ENCODE measurements around the gene ERAL1.

Gene ERAL1

DNA sequence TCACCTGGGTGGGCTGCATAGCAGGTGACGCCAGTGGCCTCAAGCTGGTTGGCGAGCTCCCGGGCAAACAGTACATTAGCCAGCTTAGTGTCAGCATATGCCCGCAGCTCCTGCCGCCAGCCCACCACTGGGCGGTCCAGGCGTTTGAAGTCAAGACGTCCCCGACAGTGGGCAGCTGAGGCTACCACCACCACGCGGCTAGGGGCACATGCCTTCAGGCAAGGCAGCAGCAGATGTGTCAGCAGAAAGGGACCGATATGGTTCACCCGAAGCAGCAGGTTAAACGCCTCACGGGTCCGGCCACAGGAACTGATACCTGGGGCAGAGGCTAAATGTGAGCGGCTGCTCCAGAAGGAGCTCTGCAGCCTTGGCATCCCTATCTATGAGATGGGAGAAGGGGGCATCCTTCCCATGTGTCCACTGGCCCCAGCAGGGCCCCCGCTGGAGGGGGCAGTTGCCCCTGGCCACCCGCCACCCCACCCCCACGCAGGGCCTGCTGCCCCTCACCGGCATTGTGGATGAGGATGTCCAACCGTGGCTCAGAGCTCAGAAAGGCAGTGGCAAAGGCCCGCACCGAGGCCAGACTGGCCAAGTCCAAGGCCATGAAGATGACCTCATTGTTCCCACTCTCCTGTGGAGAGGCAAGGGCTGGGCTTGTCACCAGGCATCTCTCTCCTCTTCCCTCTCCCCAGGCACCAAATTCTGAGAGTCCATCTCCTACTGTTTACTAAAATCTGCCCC is 46.3 kb downstream of the ERAL1 start:
- TF ChIP-seq, protein P1, sequence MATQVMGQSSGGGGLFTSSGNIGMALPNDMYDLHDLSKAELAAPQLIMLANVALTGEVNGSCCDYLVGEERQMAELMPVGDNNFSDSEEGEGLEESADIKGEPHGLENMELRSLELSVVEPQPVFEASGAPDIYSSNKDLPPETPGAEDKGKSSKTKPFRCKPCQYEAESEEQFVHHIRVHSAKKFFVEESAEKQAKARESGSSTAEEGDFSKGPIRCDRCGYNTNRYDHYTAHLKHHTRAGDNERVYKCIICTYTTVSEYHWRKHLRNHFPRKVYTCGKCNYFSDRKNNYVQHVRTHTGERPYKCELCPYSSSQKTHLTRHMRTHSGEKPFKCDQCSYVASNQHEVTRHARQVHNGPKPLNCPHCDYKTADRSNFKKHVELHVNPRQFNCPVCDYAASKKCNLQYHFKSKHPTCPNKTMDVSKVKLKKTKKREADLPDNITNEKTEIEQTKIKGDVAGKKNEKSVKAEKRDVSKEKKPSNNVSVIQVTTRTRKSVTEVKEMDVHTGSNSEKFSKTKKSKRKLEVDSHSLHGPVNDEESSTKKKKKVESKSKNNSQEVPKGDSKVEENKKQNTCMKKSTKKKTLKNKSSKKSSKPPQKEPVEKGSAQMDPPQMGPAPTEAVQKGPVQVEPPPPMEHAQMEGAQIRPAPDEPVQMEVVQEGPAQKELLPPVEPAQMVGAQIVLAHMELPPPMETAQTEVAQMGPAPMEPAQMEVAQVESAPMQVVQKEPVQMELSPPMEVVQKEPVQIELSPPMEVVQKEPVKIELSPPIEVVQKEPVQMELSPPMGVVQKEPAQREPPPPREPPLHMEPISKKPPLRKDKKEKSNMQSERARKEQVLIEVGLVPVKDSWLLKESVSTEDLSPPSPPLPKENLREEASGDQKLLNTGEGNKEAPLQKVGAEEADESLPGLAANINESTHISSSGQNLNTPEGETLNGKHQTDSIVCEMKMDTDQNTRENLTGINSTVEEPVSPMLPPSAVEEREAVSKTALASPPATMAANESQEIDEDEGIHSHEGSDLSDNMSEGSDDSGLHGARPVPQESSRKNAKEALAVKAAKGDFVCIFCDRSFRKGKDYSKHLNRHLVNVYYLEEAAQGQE (IDR thresholded peaks at IDR 0.05; ENCODE audit: insufficient read depth in 1 of 2, low read depth in 2 of 2, low read length in 2 of 2), result no peak
- TF ChIP-seq POLR2AphosphoS5 (IDR thresholded peaks at IDR 0.05; ENCODE audit: low read depth, low read length) (no peak), TAF1 (IDR thresholded peaks at IDR 0.05; ENCODE audit: borderline replicate concordance, insufficient read depth, low read length) (no peak), SIN3A (IDR thresholded peaks at IDR 0.05; ENCODE audit: borderline replicate concordance, insufficient read depth, low read length) (no peak), FOXP2 (optimal IDR thresholded peaks at IDR 0.05; ENCODE audit: borderline replicate concordance, extremely low read depth, extremely low read length, insufficient read depth) (no peak)

DNA sequence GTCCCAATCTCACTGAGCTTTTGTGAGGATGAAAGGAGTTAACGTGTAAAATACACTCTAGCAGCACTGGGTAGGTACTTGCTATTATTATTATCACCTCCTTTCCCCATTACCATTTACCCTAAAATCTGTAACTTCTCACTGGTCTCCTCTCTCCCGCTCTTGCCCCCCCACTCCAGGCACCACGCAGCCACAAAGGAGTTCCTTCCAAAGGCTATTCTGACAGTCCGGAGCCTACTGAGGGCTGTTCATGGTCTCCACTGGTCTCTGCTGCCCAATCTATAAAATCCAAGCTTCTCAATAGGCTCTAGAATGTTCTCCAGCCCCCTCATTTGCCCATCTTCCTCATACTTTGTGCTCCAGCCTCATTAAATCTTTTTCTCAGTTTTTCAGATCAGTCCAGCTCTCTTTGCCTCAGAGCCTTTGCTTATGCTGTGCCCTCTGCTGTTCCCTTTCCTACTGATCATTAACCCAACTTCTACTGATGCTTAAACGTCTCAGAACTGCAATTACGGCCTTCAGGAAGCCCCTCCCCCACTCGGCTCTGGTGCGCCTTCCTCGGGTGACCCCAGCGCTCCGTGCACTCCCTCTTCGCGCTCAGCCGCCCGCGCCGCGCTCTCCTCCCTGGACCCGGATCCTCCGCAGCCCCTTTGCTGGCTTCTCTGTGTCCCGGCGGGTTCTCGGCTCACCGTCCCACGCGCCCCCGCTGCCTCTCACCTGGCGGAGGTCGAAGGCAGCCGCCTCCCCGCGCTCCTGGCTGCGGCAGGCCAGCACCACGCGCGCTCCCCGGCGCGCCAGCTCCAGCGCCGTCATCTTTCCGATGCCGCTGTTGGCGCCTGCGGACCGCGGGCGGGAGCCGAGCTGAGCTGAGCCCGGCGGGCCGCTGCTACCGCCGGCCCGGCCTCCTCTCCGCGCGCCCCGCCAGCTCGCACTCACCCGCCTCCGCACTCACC is 47.3 kb downstream of the ERAL1 start:
- TF ChIP-seq TAF1 (IDR thresholded peaks at IDR 0.05; ENCODE audit: borderline replicate concordance, insufficient read depth, low read length) (peak; percentile 32; the same call in 1 of the 2 replicates), POLR2AphosphoS5 (IDR thresholded peaks at IDR 0.05; ENCODE audit: low read depth, low read length) (no peak), SIN3A (IDR thresholded peaks at IDR 0.05; ENCODE audit: borderline replicate concordance, insufficient read depth, low read length) (no peak)

DNA sequence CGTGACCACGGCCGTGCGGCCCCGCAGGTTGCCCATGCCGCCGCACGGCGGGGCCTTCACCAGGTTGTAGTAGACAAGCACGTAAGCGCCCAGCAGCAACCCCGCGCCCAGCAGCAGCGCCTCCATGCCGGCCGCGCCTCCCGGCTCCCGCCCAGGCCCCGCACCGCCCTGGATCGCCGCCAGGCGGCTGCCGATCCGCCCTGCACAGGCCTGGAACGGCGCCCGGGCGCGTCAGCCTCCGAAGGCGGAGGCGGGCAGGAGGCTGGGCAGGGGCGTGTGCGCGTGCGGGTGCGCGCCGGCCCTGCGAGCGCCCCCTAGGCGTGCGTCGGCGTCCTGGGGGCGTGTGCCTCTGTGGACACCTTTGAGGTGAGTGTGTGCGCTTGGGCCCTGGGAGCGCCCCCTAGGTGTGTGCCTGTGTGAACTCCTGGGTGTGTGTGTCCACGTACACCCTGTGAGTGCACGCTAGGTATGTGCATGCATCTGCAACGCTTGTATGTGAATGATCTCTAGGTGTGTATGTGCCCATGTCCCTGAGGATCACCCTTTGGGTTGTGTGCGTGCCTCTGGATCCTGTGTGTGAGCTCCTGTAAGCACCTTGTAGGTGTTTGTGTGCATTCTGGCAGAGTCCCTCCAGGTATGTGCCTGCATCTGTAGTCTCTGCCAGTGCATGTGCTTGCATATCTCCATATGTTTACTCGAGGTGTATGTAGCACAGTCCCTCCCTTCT is 48.2 kb downstream of the ERAL1 start, which contains the start of gene DHRS13:
DHRS13 (minus strand) TSS at position 261 of the 727 bp plus-strand sequence; CDS start at position 126, 135 bp downstream.
- no peak for TF ChIP-seq POLR2AphosphoS5 (IDR thresholded peaks at IDR 0.05; ENCODE audit: low read depth, low read length)
- peak; percentile 80; the same call in 1 of the 2 replicates for TF ChIP-seq SIN3A (IDR thresholded peaks at IDR 0.05; ENCODE audit: borderline replicate concordance, insufficient read depth, low read length)
- TF ChIP-seq, protein P1 (IDR thresholded peaks at IDR 0.05; ENCODE audit: insufficient read depth in 1 of 2, low read depth in 2 of 2, low read length in 2 of 2), result peak; percentile 5 to 34; a peak in 1 of 4 replicates
- TF ChIP-seq FOXP2 (optimal IDR thresholded peaks at IDR 0.05; ENCODE audit: borderline replicate concordance, extremely low read depth, extremely low read length, insufficient read depth), result peak; percentile 98
- peak; percentile 21; the same call in 1 of the 2 replicates for TF ChIP-seq TAF1 (IDR thresholded peaks at IDR 0.05; ENCODE audit: borderline replicate concordance, insufficient read depth, low read length)

DNA sequence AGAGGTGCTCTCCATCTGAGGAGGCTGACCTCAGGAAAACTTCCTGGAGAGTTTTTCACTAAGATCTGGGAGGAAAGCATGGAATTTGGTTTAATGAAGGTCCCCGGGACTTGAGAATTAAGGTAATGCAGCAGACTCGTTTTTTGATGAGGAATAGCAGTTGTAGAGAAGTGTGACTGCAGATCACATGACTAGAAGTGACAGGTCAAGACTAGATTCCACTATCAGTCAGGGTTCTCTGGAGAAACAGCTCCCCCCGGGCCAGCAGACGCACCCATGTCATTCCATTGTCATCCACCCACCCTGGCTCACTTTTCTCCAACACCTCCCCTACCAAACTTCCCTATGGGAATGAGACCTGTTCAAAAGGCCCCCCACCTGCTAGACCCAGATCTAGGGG is 50.0 kb downstream of the ERAL1 start:
- TF ChIP-seq POLR2AphosphoS5 (IDR thresholded peaks at IDR 0.05; ENCODE audit: low read depth, low read length) (peak; percentile 19; the same call in 1 of the 2 replicates), SIN3A (IDR thresholded peaks at IDR 0.05; ENCODE audit: borderline replicate concordance, insufficient read depth, low read length) (no peak)

DNA sequence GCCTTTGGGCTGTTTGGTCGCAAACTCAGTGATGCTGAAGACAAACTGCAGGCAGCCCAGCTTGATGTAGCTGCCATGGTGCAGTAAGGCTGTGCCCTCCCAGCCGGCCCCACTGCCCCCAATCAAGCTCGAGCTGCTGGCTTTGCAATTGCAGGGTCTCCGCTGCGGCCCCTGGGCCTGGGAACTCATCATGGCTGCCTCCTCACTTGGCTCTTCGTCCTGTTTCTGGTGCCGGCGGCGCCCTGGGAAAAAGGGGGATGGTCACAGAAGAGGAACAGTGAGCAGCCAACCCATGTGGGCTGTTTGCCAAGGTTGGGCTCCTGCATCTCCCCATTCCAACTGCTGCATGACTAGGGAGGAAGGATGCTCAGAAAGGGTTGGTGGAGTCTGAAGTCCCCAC is 51.5 kb downstream of the ERAL1 start:
- TF ChIP-seq, protein P1 (IDR thresholded peaks at IDR 0.05; ENCODE audit: insufficient read depth in 1 of 2, low read depth in 2 of 2, low read length in 2 of 2), result no peak
